Measurements from ENCODE around the gene VAMP7. TPM values are rescaled to one million over a fixed set of nuclear protein-coding genes. Genes with fewer than 3 reads are reported as not detected.

VAMP7 gene
- total and polyA plus RNA-seq, 2 of the 13 experiments (the other 11 are each of a cell fraction or from before 2014, with no cell fraction given), result 13.4 to 20.7 TPM

DNA sequence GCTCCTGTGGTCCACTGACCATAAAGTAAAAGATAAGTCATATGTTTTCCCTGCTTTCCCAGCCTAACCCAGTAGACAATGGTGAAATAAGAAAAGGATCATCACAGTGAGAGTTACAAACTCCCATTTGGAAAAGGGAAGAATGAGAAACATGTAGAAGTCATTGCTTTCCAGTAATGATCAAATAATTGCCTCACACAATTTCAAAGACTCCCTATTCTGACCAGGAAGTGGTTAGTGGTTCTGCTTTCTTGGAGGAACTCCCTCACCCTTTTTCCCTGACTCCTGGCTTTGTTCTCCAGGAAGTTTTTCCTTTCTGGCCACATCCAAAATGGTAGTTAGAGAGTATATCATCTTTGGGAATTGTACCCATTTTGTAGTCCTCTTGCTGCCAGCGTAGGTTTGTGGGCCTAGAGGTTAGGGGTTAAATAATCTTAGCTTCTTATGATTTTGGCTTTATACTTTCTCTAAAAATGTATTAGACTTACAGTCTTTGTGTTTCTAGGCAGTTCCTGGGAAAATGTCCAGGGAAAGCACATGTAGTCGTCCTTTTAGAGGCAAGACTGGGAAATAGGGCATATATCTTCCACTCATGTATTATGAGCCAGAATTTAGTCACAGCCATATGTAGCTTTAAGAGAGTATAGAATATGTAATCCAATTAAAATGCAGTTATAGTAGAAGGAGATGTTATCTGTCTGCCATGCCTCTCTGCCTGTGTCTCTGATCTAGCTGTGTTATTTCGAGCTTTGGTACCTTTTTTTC lies 10.5 kb downstream of the VAMP7 start (continued):
- TF ChIP-seq GMEB1 (CRISPR knock-in tag; IDR thresholded peaks at IDR 0.05; ENCODE audit: borderline replicate concordance) (no peak), ZMYM3 (CRISPR knock-in tag; IDR thresholded peaks at IDR 0.05) (no peak), HNF4A (CRISPR knock-in tag; IDR thresholded peaks at IDR 0.05) (no peak)

DNA sequence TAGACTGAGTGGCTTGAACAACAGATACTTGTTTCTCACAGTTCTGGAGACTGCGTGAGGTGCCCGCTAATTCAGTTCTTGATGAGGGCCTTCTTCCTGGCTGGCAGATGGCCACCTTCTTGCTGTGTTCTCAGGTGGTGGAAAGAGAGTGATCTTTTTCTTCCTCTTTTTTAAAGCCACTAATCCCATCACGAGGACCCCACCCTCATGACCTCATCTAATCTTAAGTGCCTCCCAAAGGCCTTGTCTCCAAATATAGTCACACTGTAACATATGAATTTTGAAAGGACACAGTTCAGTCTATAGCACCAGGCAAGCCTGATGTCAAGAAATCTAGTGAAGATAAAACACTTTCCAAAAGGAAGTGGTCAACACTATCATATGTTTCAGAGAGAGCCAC lies 12.4 kb downstream of the VAMP7 start:
- POLR2A ChIA-PET, result no interaction called here
- peaks cover 67% of the 10 kb centered on the region for H3K9me3 ChIP-seq (ENCODE audit: low read length)
- H3K79me2 ChIP-seq (ENCODE audit: insufficient read depth, low read length), result no peaks in the 10 kb centered on the region
- no peak for DNase-seq (ENCODE audit: low spot score)
- peaks cover 0 to 22% of the 10 kb centered on the region in 2 experiments; a peak in 4 of 5 replicates for H3K36me3 ChIP-seq (replicated peaks in 1 of 2; ENCODE audit: control insufficient read depth in 1 of 2, insufficient read depth in 2 of 2, low read length in 2 of 2)
- in situ Hi-C loops (cut with HindIII; ENCODE audit: extremely low pct_ligation_motif_present, low pct_unique_long_range_greater_than_20kb) (no loop called here), intact Hi-C loops (cut with micrococcal nuclease; ENCODE audit: unreplicated experiment) (no loop called here)
- no peak overlapping the region for H3K4me2 ChIP-seq (ENCODE audit: low read depth, low read length)
- TF ChIP-seq ATM (IDR thresholded peaks at IDR 0.05; ENCODE audit: borderline replicate concordance) (no peak), ZIK1 (CRISPR knock-in tag; IDR thresholded peaks at IDR 0.05; ENCODE audit: borderline replicate concordance, low read depth) (no peak), DR1 (CRISPR knock-in tag; IDR thresholded peaks at IDR 0.05) (no peak)
- TF ChIP-seq, protein P1, sequence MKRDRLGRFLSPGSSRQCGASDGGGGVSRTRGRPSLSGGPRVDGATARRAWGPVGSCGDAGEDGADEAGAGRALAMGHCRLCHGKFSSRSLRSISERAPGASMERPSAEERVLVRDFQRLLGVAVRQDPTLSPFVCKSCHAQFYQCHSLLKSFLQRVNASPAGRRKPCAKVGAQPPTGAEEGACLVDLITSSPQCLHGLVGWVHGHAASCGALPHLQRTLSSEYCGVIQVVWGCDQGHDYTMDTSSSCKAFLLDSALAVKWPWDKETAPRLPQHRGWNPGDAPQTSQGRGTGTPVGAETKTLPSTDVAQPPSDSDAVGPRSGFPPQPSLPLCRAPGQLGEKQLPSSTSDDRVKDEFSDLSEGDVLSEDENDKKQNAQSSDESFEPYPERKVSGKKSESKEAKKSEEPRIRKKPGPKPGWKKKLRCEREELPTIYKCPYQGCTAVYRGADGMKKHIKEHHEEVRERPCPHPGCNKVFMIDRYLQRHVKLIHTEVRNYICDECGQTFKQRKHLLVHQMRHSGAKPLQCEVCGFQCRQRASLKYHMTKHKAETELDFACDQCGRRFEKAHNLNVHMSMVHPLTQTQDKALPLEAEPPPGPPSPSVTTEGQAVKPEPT (CRISPR knock-in tag; IDR thresholded peaks at IDR 0.05; ENCODE audit: low read depth), result no peak
- TF ChIP-seq, protein P2, sequence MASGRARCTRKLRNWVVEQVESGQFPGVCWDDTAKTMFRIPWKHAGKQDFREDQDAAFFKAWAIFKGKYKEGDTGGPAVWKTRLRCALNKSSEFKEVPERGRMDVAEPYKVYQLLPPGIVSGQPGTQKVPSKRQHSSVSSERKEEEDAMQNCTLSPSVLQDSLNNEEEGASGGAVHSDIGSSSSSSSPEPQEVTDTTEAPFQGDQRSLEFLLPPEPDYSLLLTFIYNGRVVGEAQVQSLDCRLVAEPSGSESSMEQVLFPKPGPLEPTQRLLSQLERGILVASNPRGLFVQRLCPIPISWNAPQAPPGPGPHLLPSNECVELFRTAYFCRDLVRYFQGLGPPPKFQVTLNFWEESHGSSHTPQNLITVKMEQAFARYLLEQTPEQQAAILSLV (CRISPR knock-in tag; IDR thresholded peaks at IDR 0.05; ENCODE audit: borderline replicate concordance), result no peak
- no peak overlapping the region for H3K27ac ChIP-seq (ENCODE audit: extremely low read length, insufficient read depth, low read length)
- no TSS peak for BruUV-seq (replicated peaks)
- 47% methylated on average over 3 of the region's 3 CpGs for WGBS (ENCODE audit: low lambda C conversion rate)
- H3K9ac ChIP-seq (ENCODE audit: insufficient read depth, low read depth, low read length), result no peak overlapping the region
- H3K27me3 ChIP-seq (ENCODE audit: control insufficient read depth in 1 of 2, insufficient read depth in 2 of 2, low read length in 2 of 2), result no peaks in the 10 kb centered on the region
- ATAC-seq, result no peak
- no peak overlapping the region for H2AFZ ChIP-seq (ENCODE audit: low read length)
- no peak overlapping the region for H3K4me3 ChIP-seq (replicated peaks in 1 of 3; ENCODE audit: insufficient read depth in 1 of 3, low read depth in 2 of 3, low read length in 3 of 3)
- CTCF ChIA-PET (ENCODE audit: low intra/inter-chr PET ratio, low total read pairs), result no interaction called here
- H3K4me1 ChIP-seq (ENCODE audit: insufficient read depth, low read length), result no peaks in the 10 kb centered on the region
- FAIRE-seq, result no peak
- H4K20me1 ChIP-seq (ENCODE audit: insufficient read depth, low read length), result no peaks in the 10 kb centered on the region
